Prostate gland (tissue), 2 donors: ENCODE results near the gene HIVEP3.

Source experiments
- POLR2A ChIP-seq: fragments of 450-650 bp; IDR thresholded peaks from one replicate; pipeline ENCODE4 v1.6.1; 2016; ENCODE audit warnings: antibody characterized with exemption, mild to moderate bottlenecking
- TF ChIP-seq, protein P1 (sequence below), 4 experiments: fragments of 200-600 bp in 2 of 4; fragments of 450-650 bp in 2 of 4; sonication (generic) in 2 of 4; IDR thresholded peaks; 1 replicate in 3 of 4; 2 replicates in 1 of 4; pipeline ENCODE4 v1.5.1; 2016 to 2019; ENCODE audit warnings: antibody characterized with exemption in 4 of 4, mild to moderate bottlenecking in 2 of 4, moderate library complexity in 2 of 4

DNA sequence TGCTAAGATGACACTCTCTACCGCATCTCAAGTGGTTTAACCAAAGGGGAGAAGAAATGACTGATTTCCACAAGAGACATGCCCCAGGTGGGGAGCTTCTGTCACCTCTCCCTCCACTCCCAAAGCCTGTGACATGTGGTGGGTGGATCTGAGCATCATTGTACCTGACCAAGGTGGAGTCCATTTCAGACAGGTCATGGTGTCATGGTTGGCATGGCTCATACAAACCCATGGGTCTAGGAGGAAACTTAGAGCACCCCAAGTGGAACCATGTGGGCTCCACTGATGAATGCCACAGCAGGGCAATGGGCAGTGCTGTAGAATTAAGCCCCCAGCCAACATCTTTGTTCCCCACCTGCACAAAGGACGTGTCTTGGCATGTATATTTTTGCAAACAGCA lies 302.7 kb downstream of the HIVEP3 start:
- TF ChIP-seq POLR2A, result no peak
- TF ChIP-seq, protein P1, sequence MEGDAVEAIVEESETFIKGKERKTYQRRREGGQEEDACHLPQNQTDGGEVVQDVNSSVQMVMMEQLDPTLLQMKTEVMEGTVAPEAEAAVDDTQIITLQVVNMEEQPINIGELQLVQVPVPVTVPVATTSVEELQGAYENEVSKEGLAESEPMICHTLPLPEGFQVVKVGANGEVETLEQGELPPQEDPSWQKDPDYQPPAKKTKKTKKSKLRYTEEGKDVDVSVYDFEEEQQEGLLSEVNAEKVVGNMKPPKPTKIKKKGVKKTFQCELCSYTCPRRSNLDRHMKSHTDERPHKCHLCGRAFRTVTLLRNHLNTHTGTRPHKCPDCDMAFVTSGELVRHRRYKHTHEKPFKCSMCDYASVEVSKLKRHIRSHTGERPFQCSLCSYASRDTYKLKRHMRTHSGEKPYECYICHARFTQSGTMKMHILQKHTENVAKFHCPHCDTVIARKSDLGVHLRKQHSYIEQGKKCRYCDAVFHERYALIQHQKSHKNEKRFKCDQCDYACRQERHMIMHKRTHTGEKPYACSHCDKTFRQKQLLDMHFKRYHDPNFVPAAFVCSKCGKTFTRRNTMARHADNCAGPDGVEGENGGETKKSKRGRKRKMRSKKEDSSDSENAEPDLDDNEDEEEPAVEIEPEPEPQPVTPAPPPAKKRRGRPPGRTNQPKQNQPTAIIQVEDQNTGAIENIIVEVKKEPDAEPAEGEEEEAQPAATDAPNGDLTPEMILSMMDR (IDR thresholded peaks at IDR 0.05), result no peak
